Suprapubic skin (tissue), 3 donors: Measurements from ENCODE around the gene SH3BP5.

ENCODE experiments used
- CTCF ChIP-seq, 2 donors: fragments of 200-600 bp in 1 of 2; fragments of 450-650 bp in 1 of 2; sonication (generic) in 1 of 2; IDR thresholded peaks; one replicate each; pipeline ENCODE4 v1.5.1; 2016 to 2019; ENCODE audit warnings: antibody characterized with exemption in 2 of 2, mild to moderate bottlenecking in 1 of 2, moderate library complexity in 1 of 2
- EP300 ChIP-seq: sonication (generic); formaldehyde crosslinking; IDR thresholded peaks from one replicate; pipeline ENCODE4 v1.6.1; 2017; ENCODE audit warnings: antibody characterized with exemption

- TF ChIP-seq CTCF (IDR thresholded peaks at IDR 0.05) (no peak), EP300 (no peak)
Measured at GRCh38 chr3:15218689-15219088, 113.7 kb downstream of the SH3BP5 start.
